ENCODE measurements around the gene TUT7. TPM values are rescaled to one million over a fixed set of nuclear protein-coding genes. Genes with fewer than 3 reads are reported as not detected.

The TUT7 gene
- total RNA-seq, 4 donors from 2014 or later, result 64.4 to 147 (median 82.1) TPM

DNA sequence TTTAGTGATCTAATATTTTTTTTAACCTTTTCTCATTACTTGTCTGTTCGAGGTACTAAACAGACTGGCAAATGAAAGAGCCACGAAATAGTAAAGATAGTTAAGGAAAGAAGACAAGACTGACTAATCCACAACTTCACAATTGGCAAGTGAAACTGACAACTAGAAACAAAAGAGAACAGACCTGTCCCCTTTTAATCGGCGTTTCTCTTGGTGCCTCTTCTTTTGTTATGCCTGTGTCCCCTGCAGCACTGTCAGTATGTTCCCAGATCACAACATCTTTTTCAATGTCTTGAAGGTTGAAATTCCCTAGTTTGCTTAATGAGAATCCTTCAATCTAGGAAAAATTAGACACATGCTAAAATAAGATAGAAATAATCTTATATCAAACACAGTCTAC is 26.1 kb downstream of the TUT7 start:
- peaks cover 76% of the 10 kb centered on the region for H3K36me3 ChIP-seq

DNA sequence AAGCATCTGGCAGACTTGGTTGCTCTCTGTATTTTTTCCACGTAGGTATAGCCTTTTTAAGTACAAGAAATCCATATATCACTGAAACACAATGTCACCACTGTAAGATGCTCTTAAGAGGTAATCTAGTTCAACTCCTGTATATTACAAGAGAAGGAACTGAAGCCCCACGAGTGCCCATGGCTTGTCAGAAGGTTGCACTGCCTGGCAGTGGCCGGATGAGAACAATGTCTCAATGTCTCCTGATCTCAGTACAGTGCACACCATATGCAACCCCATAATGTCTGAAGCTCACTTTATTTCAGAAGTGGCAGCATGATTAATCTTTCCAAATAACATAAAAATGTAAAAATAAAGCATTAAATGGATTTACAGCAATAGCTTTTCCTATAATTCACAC is 27.7 kb downstream of the TUT7 start:
- Histone ChIP-seq H3K4me3 (no peak overlapping the region), H3K36me3 (peaks cover 83% of the 10 kb centered on the region), H3K4me1 (no peaks in the 10 kb centered on the region), H3K27ac (no peak overlapping the region), H3K27me3 (no peaks in the 10 kb centered on the region), H3K9me3 (no peaks in the 10 kb centered on the region)
- no peak for DNase-seq (ENCODE audit: low spot score in 2 of 2)
- WGBS, result 97% methylated on average over 3 of the region's 3 CpGs
- TF ChIP-seq POLR2AphosphoS5 (IDR thresholded peaks at IDR 0.05) (no peak), EP300 (IDR thresholded peaks at IDR 0.05) (no peak), POLR2A (IDR thresholded peaks at IDR 0.05) (no peak)
- TF ChIP-seq, protein P1, sequence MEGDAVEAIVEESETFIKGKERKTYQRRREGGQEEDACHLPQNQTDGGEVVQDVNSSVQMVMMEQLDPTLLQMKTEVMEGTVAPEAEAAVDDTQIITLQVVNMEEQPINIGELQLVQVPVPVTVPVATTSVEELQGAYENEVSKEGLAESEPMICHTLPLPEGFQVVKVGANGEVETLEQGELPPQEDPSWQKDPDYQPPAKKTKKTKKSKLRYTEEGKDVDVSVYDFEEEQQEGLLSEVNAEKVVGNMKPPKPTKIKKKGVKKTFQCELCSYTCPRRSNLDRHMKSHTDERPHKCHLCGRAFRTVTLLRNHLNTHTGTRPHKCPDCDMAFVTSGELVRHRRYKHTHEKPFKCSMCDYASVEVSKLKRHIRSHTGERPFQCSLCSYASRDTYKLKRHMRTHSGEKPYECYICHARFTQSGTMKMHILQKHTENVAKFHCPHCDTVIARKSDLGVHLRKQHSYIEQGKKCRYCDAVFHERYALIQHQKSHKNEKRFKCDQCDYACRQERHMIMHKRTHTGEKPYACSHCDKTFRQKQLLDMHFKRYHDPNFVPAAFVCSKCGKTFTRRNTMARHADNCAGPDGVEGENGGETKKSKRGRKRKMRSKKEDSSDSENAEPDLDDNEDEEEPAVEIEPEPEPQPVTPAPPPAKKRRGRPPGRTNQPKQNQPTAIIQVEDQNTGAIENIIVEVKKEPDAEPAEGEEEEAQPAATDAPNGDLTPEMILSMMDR (IDR thresholded peaks at IDR 0.05), result no peak

More for the DNA sequence above, 26.1 kb downstream of the TUT7 start:
- Histone ChIP-seq H3K4me3 (no peak overlapping the region), H3K27ac (no peak overlapping the region), H3K9me3 (no peaks in the 10 kb centered on the region), H3K27me3 (no peaks in the 10 kb centered on the region), H3K4me1 (no peaks in the 10 kb centered on the region)
- DNase-seq (ENCODE audit: low spot score in 2 of 2), result no peak
- 61% methylated on average over 4 of the region's 4 CpGs for WGBS
- no peak for TF ChIP-seq EP300 (IDR thresholded peaks at IDR 0.05)
- no peak for TF ChIP-seq POLR2A (IDR thresholded peaks at IDR 0.05)
- TF ChIP-seq, protein P1 (IDR thresholded peaks at IDR 0.05), result no peak
- no peak for TF ChIP-seq POLR2AphosphoS5 (IDR thresholded peaks at IDR 0.05)

DNA sequence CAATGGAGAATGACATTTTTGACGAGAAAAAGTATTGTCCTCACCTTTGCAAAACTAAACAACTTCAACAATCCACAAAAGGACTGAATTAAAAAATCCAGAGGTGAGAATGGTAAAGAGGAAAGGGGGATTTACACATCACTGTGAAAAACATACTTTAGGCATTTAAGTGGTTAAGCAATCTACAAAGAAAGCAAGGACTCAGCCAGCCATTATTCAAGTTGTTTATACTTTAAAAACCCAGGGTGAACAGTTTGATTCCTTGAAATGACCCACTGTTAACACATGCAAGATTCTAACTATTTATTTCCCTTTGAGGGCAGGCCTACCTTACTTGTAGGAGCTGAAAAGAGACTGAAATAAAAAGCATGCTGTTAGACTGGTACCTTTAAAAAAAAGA is 29.3 kb downstream of the TUT7 start:
- Histone ChIP-seq H3K27ac (no peak overlapping the region), H3K27me3 (no peaks in the 10 kb centered on the region), H3K4me1 (no peaks in the 10 kb centered on the region), H3K9me3 (no peaks in the 10 kb centered on the region), H3K36me3 (peaks cover 97% of the 10 kb centered on the region), H3K4me3 (no peak overlapping the region)
- WGBS, result 74% methylated on average over 1 of the region's 1 CpG
- DNase-seq (ENCODE audit: low spot score in 2 of 2), result no peak
- TF ChIP-seq, protein P1 (IDR thresholded peaks at IDR 0.05), result no peak
- TF ChIP-seq POLR2AphosphoS5 (IDR thresholded peaks at IDR 0.05) (no peak), POLR2A (IDR thresholded peaks at IDR 0.05) (no peak), EP300 (IDR thresholded peaks at IDR 0.05) (no peak)

DNA sequence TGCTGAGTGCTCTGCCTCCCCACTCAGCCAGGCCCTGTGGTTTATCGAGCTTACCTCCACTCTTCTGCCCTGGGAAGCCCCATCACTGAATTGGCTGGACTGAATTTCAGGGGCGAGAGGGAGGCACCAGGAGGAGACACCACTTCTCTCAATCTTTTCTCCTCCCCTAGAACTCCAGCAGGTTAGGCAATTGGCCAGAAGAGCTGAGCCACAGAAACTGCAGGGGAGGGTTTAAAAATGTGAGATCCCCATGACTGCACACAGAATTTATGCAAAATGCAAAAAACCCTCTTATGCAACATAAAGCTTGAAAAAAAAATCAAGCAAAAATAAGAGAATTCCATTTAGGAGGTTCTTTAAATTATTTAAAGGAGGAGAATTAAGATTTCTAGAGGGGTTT is 29.9 kb downstream of the TUT7 start:
- WGBS, result 86% methylated on average over 2 of the region's 2 CpGs
- no peak overlapping the region for H3K4me3 ChIP-seq
- no peak for DNase-seq (ENCODE audit: low spot score in 2 of 2)
- H3K9me3 ChIP-seq, result no peaks in the 10 kb centered on the region
- H3K27me3 ChIP-seq, result no peaks in the 10 kb centered on the region
- TF ChIP-seq, protein P1 (IDR thresholded peaks at IDR 0.05), result no peak
- TF ChIP-seq POLR2AphosphoS5 (IDR thresholded peaks at IDR 0.05), result no peak
- H3K36me3 ChIP-seq, result peaks cover 98% of the 10 kb centered on the region
- no peak overlapping the region for H3K27ac ChIP-seq
- no peaks in the 10 kb centered on the region for H3K4me1 ChIP-seq

DNA sequence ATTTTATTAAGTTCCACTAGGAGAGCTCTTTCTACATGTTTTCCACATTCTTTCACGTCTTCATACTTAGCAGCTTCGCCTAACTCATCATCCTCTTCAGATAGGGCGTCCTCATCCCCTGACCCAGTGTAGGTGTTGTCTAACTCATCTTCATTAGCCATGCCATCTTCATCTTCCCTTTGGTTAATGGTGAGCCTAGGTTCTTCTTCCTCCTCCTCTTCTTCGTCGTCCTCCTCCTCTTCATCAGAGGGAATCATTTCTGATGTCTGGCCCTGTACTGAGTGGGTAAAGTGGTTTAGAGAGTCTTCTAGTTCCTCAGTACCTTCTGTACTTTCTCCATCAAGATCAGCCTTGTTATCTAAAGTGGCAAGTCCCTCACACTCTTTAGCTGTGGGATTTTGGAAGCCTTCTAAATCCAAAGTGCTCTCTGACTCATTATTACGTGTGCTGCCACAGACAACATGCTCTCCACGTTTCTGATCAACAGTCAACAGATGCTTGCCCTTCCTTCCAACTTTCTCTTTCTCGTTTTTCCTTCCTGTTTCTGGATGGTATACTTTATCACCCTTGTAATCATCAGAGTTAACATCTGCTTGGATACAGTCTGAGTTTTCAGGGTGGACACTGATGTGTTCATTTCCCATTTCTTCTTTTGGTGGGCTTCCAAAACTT is 31.1 kb downstream of the TUT7 start:
- TF ChIP-seq POLR2AphosphoS5 (IDR thresholded peaks at IDR 0.05), result no peak
- TF ChIP-seq, protein P1 (IDR thresholded peaks at IDR 0.05), result no peak
- TF ChIP-seq POLR2A (IDR thresholded peaks at IDR 0.05), result no peak
- TF ChIP-seq EP300 (IDR thresholded peaks at IDR 0.05), result no peak
- WGBS, result 72% methylated on average over 8 of the region's 8 CpGs
- no peak overlapping the region for H3K27ac ChIP-seq

More for the DNA sequence above, 31.1 kb downstream of the TUT7 start:
- H3K4me3 ChIP-seq, result no peak overlapping the region
- peaks cover 100% of the 10 kb centered on the region for H3K36me3 ChIP-seq
- H3K27me3 ChIP-seq, result no peaks in the 10 kb centered on the region
- H3K9me3 ChIP-seq, result no peaks in the 10 kb centered on the region
- no peaks in the 10 kb centered on the region for H3K4me1 ChIP-seq
- DNase-seq (ENCODE audit: low spot score in 2 of 2), result no peak
